Gastroesophageal sphincter (tissue), 4 donors: ENCODE results near the gene LRBA. TPM values are rescaled to one million over a fixed set of nuclear protein-coding genes. Genes with fewer than 3 reads are reported as not detected.

Source experiments
- ATAC-seq: fragments of 150-250 bp; one replicate; pipeline ENCODE4 v1.9.1; 2016; ENCODE audit warnings: mild to moderate bottlenecking, moderate library complexity
- H3K27ac ChIP-seq, 4 donors: fragments of 200-600 bp; sonication (generic) in 3 of 4; 1 replicate in 3 of 4; 2 replicates in 1 of 4; pipeline ENCODE4 v1.5.1; 2016 to 2019
- H3K27me3 ChIP-seq: fragments of 200-600 bp; sonication (generic); one replicate; pipeline ENCODE4 v1.5.1; 2019
- H3K36me3 ChIP-seq, 2 donors: fragments of 200-600 bp; sonication (generic); one replicate each; pipeline ENCODE4 v1.5.1; 2019; ENCODE audit warnings: control low read depth in 1 of 2
- H3K4me1 ChIP-seq, 3 donors: fragments of 200-600 bp; sonication (generic); 1 replicate in 2 of 3; 2 replicates in 1 of 3; pipeline ENCODE4 v1.5.1; 2016 to 2019; ENCODE audit warnings: control low read depth in 2 of 3
- H3K4me3 ChIP-seq, 2 donors: fragments of 200-600 bp; sonication (generic); one replicate each; pipeline ENCODE4 v1.5.1; 2019; ENCODE audit warnings: mild to moderate bottlenecking in 1 of 2, moderate library complexity in 1 of 2
- H3K9me3 ChIP-seq, 3 donors: fragments of 200-600 bp; sonication (generic); one replicate each; pipeline ENCODE4 v1.5.1; 2017 to 2019; ENCODE audit warnings: control low read depth in 2 of 3
- EP300 ChIP-seq: sonication (generic); formaldehyde crosslinking; IDR thresholded peaks from one replicate; pipeline ENCODE4 v1.6.1; 2017; ENCODE audit warnings: antibody characterized with exemption, mild to moderate bottlenecking
- POLR2A ChIP-seq, 2 donors: fragments of 450-650 bp; IDR thresholded peaks; one replicate each; pipeline ENCODE4 v1.6.1; 2017; ENCODE audit warnings: antibody characterized with exemption in 2 of 2, mild to moderate bottlenecking in 2 of 2, moderate library complexity in 1 of 2
- POLR2AphosphoS5 ChIP-seq: sonication (generic); formaldehyde crosslinking; IDR thresholded peaks from one replicate; pipeline ENCODE4 v1.6.1; 2017; ENCODE audit warnings: antibody characterized with exemption
- WGBS, 2 donors: methylation state at CpG; one replicate each; pipeline ENCODE4 v1.1.5; 2018; ENCODE audit warnings: low coverage in 1 of 2; 5-methylcytosine and 5-hydroxymethylcytosine counted together
- total RNA-seq, 4 donors: library from RNA; depleted of rRNA; stranded (reverse); fragments of >200 nt; gene quantifications; one replicate each; pipeline ENCODE4 v1.1.0, GENCODE V29; 2016
- TF ChIP-seq, protein P1 (sequence below), 4 experiments: fragments of 200-600 bp in 2 of 4; fragments of 450-650 bp in 2 of 4; sonication (generic) in 1 of 4; IDR thresholded peaks; one replicate each; pipeline ENCODE4 v1.5.1; 2017 to 2019; ENCODE audit warnings: antibody characterized with exemption in 4 of 4, mild to moderate bottlenecking in 2 of 4, moderate library complexity in 2 of 4

The LRBA gene
- total RNA-seq, 4 donors from 2014 or later, result 18.4 to 35.0 (median 23.2) TPM

DNA sequence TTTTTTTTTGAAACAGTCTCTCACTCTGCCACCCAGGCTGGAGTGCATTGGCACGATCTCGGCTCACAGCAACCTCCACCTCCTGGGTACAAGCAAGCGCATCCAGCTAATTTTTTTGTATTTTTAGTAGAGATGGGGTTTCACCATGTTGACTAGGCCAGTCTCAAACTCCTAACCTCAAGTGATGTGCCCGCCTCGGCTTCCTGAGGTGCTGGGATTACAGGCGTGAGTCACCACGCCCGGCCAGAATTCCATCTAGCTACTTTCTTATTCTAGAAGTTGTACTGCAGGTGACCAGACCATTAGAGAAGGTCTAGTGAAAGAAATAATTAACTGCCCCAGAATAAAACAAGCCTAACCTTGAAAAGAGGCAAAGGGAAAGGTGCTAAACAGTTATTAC is 2.3 kb downstream of the LRBA start:
- no peak for TF ChIP-seq EP300
- TF ChIP-seq, protein P1, sequence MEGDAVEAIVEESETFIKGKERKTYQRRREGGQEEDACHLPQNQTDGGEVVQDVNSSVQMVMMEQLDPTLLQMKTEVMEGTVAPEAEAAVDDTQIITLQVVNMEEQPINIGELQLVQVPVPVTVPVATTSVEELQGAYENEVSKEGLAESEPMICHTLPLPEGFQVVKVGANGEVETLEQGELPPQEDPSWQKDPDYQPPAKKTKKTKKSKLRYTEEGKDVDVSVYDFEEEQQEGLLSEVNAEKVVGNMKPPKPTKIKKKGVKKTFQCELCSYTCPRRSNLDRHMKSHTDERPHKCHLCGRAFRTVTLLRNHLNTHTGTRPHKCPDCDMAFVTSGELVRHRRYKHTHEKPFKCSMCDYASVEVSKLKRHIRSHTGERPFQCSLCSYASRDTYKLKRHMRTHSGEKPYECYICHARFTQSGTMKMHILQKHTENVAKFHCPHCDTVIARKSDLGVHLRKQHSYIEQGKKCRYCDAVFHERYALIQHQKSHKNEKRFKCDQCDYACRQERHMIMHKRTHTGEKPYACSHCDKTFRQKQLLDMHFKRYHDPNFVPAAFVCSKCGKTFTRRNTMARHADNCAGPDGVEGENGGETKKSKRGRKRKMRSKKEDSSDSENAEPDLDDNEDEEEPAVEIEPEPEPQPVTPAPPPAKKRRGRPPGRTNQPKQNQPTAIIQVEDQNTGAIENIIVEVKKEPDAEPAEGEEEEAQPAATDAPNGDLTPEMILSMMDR (IDR thresholded peaks at IDR 0.05), result no peak
- no peak for TF ChIP-seq POLR2AphosphoS5
- TF ChIP-seq POLR2A (IDR thresholded peaks at IDR 0.05), result no peak
- Histone ChIP-seq H3K9me3 (no peaks in the 10 kb centered on the region), H3K27ac (no peak overlapping the region), H3K27me3 (no peaks in the 10 kb centered on the region), H3K36me3 (peaks cover 0 to 8% of the 10 kb centered on the region in 2 donors), H3K4me1 (peaks cover 0 to 29% (median 0%) of the 10 kb centered on the region in 3 donors), H3K4me3 (no peak overlapping the region)
- no peak for ATAC-seq
- WGBS, 2 donors, result 89 to 90% methylated on average over 2 to 5 of the region's 8 CpGs

DNA sequence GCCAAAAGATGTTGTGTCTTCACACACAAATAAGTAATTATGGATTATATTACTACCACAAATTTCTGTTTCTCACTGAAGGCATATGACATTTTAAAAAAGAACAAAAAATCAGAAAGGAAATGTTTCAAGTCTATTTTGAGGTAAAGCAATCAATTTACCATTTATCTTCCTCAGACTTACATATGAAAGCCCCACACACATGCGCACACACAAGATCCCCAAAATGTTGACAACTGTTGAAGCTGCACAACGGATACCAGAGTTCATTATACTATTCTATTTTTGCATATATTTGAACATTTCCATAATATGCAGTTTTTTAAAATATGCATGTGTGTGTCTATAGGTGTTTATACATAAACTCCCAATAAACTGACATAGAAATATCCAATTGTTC is 2.7 kb downstream of the LRBA start:
- ATAC-seq, result no peak
- 86 to 91% methylated on average over 2 of the region's 2 CpGs for WGBS, 2 donors
- H3K4me3 ChIP-seq, result no peak overlapping the region

DNA sequence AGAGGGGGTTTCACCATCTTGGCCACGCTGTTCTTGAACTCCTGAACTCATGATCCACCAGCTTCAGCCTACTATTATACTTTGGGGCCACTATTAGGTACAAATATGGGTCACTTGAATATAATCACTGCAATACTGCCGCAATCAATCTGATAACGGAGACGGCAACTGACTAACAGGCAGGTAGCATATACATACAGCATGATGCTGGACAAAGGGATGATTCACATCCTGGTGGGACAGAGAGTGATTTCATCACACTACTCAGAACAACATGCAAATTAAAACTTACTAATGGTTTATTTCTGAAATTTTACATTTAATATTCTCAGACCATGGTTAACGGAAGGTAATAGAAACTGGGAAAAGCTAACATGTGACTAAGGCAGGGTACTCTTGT is 10.9 kb downstream of the LRBA start:
- ATAC-seq, result no peak
- 92 to 98% methylated on average over 5 of the region's 5 CpGs for WGBS, 2 donors
- Histone ChIP-seq H3K4me3 (no peak overlapping the region), H3K27me3 (no peaks in the 10 kb centered on the region), H3K36me3 (peaks cover 0 to 3% of the 10 kb centered on the region in 2 donors), H3K27ac (no peak overlapping the region), H3K9me3 (no peaks in the 10 kb centered on the region), H3K4me1 (no peaks in the 10 kb centered on the region)
- TF ChIP-seq EP300, result no peak
- TF ChIP-seq POLR2A (IDR thresholded peaks at IDR 0.05), result no peak
- no peak for TF ChIP-seq POLR2AphosphoS5
- TF ChIP-seq, protein P1 (IDR thresholded peaks at IDR 0.05), result no peak

More for the DNA sequence above, 2.7 kb downstream of the LRBA start:
- Histone ChIP-seq H3K27ac (no peak overlapping the region), H3K4me1 (peaks cover 0 to 29% (median 0%) of the 10 kb centered on the region in 3 donors), H3K36me3 (peaks cover 0 to 8% of the 10 kb centered on the region in 2 donors), H3K27me3 (no peaks in the 10 kb centered on the region), H3K9me3 (no peaks in the 10 kb centered on the region)
- TF ChIP-seq POLR2A (IDR thresholded peaks at IDR 0.05) (no peak), EP300 (no peak), POLR2AphosphoS5 (no peak)
- TF ChIP-seq, protein P1 (IDR thresholded peaks at IDR 0.05), result no peak

DNA sequence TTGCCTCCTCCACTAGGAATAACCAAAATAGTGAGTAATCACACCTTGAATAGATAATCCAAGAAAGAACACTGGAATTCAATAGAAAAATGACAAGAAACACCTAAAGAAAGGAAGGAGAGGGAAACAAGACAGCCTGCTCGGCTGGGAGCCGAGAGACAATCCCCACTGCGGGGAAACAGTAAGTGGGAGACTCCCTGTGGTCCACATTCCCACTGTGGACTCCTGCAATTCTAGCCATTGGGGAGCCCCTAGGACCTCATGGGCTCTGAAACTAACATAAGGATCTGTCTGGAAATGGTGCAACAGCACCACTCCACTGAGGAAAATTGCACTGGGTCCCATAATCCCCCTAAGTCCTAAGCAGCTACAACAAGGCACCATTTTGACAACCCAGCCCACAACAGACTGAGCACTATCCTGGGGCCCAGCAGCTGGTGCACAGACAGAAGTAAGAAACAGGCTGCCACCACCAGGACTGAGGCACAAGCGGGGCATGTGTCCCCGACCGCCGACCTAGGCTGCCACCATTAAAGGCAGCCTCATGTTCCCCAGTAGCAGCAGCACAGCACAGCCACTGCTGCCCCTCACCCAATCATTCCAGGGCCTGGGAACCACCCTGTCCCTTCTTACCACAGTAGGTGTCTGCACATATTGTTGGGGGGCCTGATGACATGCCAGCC is 14.2 kb downstream of the LRBA start:
- ATAC-seq, result no peak
- Histone ChIP-seq H3K9me3 (no peaks in the 10 kb centered on the region), H3K27me3 (no peaks in the 10 kb centered on the region), H3K4me1 (no peaks in the 10 kb centered on the region), H3K4me3 (no peak overlapping the region), H3K36me3 (peaks cover 0 to 3% of the 10 kb centered on the region in 2 donors), H3K27ac (no peak overlapping the region)
- TF ChIP-seq EP300 (no peak), POLR2A (IDR thresholded peaks at IDR 0.05) (no peak), POLR2AphosphoS5 (no peak)
- TF ChIP-seq, protein P1 (IDR thresholded peaks at IDR 0.05), result no peak
- WGBS, 2 donors, result 94 to 100% methylated on average over 2 to 3 of the region's 7 CpGs

DNA sequence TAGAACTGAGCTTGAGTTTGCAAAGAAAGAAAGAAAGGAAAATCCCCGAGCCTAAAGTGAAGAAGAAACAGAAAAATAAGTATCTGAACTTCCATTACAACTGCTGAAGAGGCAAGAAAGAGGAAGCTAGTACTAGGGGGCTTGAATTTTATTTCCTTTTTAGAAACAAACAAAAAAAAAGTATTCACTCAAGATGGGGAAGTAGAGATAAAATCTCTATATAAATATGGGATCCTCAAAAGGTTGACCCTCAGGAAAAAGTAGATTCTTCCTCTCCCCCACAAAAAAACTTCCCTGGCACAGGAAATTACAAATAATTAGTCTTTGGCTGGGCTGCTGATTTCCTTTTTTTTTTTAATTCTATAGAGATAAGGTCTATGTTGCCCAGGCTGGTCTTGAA is 16.0 kb downstream of the LRBA start:
- H3K4me3 ChIP-seq, result no peak overlapping the region
- H3K4me1 ChIP-seq, result no peaks in the 10 kb centered on the region
- 88 to 100% methylated on average over 1 of the region's 1 CpG for WGBS, 2 donors
- no peak overlapping the region for H3K27ac ChIP-seq
- H3K27me3 ChIP-seq, result no peaks in the 10 kb centered on the region
- TF ChIP-seq POLR2A (IDR thresholded peaks at IDR 0.05) (no peak), EP300 (no peak), POLR2AphosphoS5 (no peak)
- TF ChIP-seq, protein P1 (IDR thresholded peaks at IDR 0.05), result no peak
- no peak for ATAC-seq
- H3K36me3 ChIP-seq, result peaks cover 0 to 1% of the 10 kb centered on the region in 2 donors
- no peaks in the 10 kb centered on the region for H3K9me3 ChIP-seq
